Muscle of leg (tissue), 11 donors: Measurements from ENCODE around the gene DCTN3. TPM values are rescaled to one million over a fixed set of nuclear protein-coding genes. Genes with fewer than 3 reads are reported as not detected.

Experiments used
- DNase-seq: peaks from one replicate; pipeline ENCODE4 v3.0.0; 2013
- H3K27ac ChIP-seq: one replicate; pipeline ENCODE4 v1.5.1; 2013; ENCODE audit warnings: mild to moderate bottlenecking, low read length, control low read depth
- H3K27me3 ChIP-seq: one replicate; pipeline ENCODE4 v1.6.1; 2013; ENCODE audit warnings: low read length; ENCODE audit not compliant: control insufficient read depth, insufficient read depth
- H3K36me3 ChIP-seq: one replicate; pipeline ENCODE4 v1.6.1; 2013; ENCODE audit warnings: low read length; ENCODE audit not compliant: control insufficient read depth, insufficient read depth
- H3K4me1 ChIP-seq: one replicate; pipeline ENCODE4 v1.6.1; 2013; ENCODE audit warnings: low read length; ENCODE audit not compliant: control insufficient read depth, insufficient read depth
- H3K4me3 ChIP-seq: one replicate; pipeline ENCODE4 v1.5.1; 2013; ENCODE audit warnings: low read length, control low read depth
- H3K9me3 ChIP-seq: replicated peaks from 2 replicates; pipeline ENCODE4 v1.6.1; 2013; ENCODE audit warnings: low read depth, low read length; ENCODE audit not compliant: control insufficient read depth
- WGBS: methylation state at CpG from one replicate; pipeline ENCODE4 v1.1.5; 2013; ENCODE audit warnings: missing lambda C conversion rate; ENCODE audit not compliant: insufficient coverage; 5-methylcytosine and 5-hydroxymethylcytosine counted together
- polyA plus RNA-seq, 8 donors: library from polyadenylated mRNA; unstranded; fragments of 120-200 nt; gene quantifications; one replicate each; pipeline versions ENCODE4 v1.2.1 to v1.2.3, GENCODE V29; 2013; ENCODE audit warnings: inconsistent platforms in 1 of 8, low replicate concordance in 1 of 8; ENCODE audit not compliant: insufficient read length in 8 of 8, insufficient read depth in 1 of 8
- total RNA-seq: library from RNA; stranded (reverse); fragments of 120-200 nt; gene quantifications from one replicate; pipeline ENCODE4 v1.2.4, GENCODE V29; 2013

DCTN3 gene
- total and polyA plus RNA-seq, 9 donors = 67.4 to 78.7 (median 71.1) TPM

GRCh38 chr9:34573599-34574325, 46.5 kb downstream of the DCTN3 start:
- Histone ChIP-seq H3K27ac (peak overlapping the region; percentile 79), H3K9me3 (no peaks in the 10 kb centered on the region), H3K4me1 (peaks cover 85% of the 10 kb centered on the region), H3K27me3 (peaks cover 29% of the 10 kb centered on the region), H3K4me3 (no peak overlapping the region), H3K36me3 (no peaks in the 10 kb centered on the region)
- peak; percentile 69 for DNase-seq
- 37% methylated on average over 7 of the region's 17 CpGs for WGBS

GRCh38 chr9:34572628-34573027, 47.7 kb downstream of the DCTN3 start:
- no peaks in the 10 kb centered on the region for H3K36me3 ChIP-seq
- 78% methylated on average over 6 of the region's 6 CpGs for WGBS
- peaks cover 28% of the 10 kb centered on the region for H3K27me3 ChIP-seq
- H3K4me1 ChIP-seq = peaks cover 83% of the 10 kb centered on the region
- no peak for DNase-seq
- H3K4me3 ChIP-seq = no peak overlapping the region
- no peaks in the 10 kb centered on the region for H3K9me3 ChIP-seq
- H3K27ac ChIP-seq = no peak overlapping the region

GRCh38 chr9:34572092-34572491, 48.2 kb downstream of the DCTN3 start:
- Histone ChIP-seq H3K4me3 (no peak overlapping the region), H3K9me3 (no peaks in the 10 kb centered on the region), H3K27ac (no peak overlapping the region), H3K36me3 (no peaks in the 10 kb centered on the region), H3K27me3 (peaks cover 24% of the 10 kb centered on the region), H3K4me1 (peaks cover 80% of the 10 kb centered on the region)
- DNase-seq = no peak

DNA sequence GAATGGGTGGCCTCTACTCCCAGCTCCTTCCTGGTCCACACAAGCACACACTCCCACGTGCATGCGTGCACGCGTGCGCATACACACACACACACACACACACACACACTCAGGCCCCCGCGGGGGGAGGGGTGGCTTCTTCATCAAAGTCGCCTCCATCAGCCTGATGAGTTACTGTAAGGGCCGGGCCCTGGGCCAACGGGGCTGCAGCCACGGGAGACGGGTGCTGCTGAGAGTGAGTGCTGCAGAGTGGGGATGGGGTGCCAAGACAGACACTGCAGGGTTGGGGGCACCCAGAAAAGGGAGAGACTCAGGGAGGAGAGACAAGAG, 48.8 kb downstream of the DCTN3 start:
- Histone ChIP-seq H3K27me3 (peaks cover 18% of the 10 kb centered on the region), H3K4me1 (peaks cover 79% of the 10 kb centered on the region), H3K4me3 (no peak overlapping the region), H3K36me3 (no peaks in the 10 kb centered on the region), H3K9me3 (no peaks in the 10 kb centered on the region), H3K27ac (no peak overlapping the region)
- 19% methylated on average over 5 of the region's 12 CpGs for WGBS
- DNase-seq = peak; percentile 59

DNA sequence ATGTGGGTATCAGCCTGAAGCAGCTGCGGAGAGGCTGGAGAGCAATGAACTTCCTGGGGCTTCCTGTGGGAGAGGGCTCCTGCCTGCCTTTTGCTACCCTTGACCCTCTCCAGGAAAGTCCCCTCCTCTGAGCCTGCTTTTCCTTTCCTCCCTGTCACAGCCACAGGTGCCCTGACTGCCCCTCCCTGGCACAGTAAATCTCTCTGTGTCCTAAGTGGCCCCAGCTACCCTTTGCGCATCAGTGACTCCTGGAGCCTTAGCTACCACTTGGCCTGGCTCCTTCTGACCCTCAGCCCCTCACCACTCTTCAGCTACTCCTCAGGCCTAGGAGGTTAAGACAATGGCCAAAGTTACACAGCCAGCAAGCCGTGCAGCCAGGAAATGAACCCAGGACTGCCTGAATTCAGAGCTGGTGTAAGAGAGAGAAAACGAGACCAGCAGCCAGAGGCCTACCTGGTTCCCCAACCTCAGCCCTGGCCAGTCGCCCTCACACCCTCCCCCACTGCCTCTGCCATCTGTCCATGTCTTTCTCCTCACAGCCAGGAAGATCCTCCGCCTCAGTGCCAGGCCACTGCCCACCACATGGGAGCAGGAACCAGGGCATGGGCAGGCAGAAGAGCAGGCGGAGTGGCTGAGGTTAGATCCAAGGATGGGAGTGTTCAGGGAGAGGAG, 49.4 kb downstream of the DCTN3 start:
- H3K9me3 ChIP-seq = no peaks in the 10 kb centered on the region
- H3K4me1 ChIP-seq = peaks cover 79% of the 10 kb centered on the region
- DNase-seq = no peak
- H3K27me3 ChIP-seq = peaks cover 16% of the 10 kb centered on the region
- 55% methylated on average over 2 of the region's 7 CpGs for WGBS
- no peaks in the 10 kb centered on the region for H3K36me3 ChIP-seq
- H3K4me3 ChIP-seq = no peak overlapping the region
- peak overlapping the region; percentile 64 for H3K27ac ChIP-seq

GRCh38 chr9:34570376-34570775, 49.9 kb downstream of the DCTN3 start:
- H3K4me1 ChIP-seq = peaks cover 82% of the 10 kb centered on the region
- DNase-seq = peak; percentile 84

DNA sequence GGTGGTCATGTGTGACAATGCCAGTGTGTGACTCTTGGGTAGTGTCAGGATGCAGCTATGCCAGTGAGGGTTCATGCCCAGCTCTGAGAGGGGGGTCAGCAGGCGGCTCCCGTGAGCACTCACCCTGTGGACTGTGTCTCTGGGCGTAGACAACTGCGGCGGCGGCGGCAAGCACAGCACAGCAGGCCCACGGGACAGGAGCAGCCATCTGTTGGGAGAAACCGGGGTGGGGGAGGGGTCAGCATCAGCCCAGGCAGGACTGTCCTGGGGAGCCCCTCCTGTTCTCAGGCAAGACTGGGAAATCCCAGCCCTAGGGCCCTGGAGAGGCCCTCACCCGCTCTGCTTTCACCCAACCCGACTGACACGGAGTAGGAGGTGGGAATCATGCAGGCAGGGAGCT, 51.5 kb downstream of the DCTN3 start:
- no peak overlapping the region for H3K4me3 ChIP-seq
- peaks cover 19% of the 10 kb centered on the region for H3K27me3 ChIP-seq
- H3K9me3 ChIP-seq = no peaks in the 10 kb centered on the region
- no peak for DNase-seq
- peaks cover 67% of the 10 kb centered on the region for H3K4me1 ChIP-seq
- H3K36me3 ChIP-seq = peaks cover 3% of the 10 kb centered on the region
- H3K27ac ChIP-seq = no peak overlapping the region
- WGBS = 54% methylated on average over 4 of the region's 12 CpGs

More at GRCh38 chr9:34570376-34570775, 49.9 kb downstream of the DCTN3 start:
- Histone ChIP-seq H3K4me3 (no peak overlapping the region), H3K27ac (peak overlapping the region; percentile 64), H3K9me3 (no peaks in the 10 kb centered on the region), H3K27me3 (peaks cover 12% of the 10 kb centered on the region), H3K36me3 (no peaks in the 10 kb centered on the region)
- WGBS = 16% methylated on average over 11 of the region's 11 CpGs

- 83% methylated on average over 3 of the region's 7 CpGs for WGBS
- H3K27me3 ChIP-seq = peaks cover 22% of the 10 kb centered on the region
- H3K9me3 ChIP-seq = no peaks in the 10 kb centered on the region
- H3K36me3 ChIP-seq = peaks cover 3% of the 10 kb centered on the region
- no peak for DNase-seq
- H3K4me3 ChIP-seq = no peak overlapping the region
- H3K4me1 ChIP-seq = peaks cover 61% of the 10 kb centered on the region
- no peak overlapping the region for H3K27ac ChIP-seq
Measured at GRCh38 chr9:34568133-34568532, 52.2 kb downstream of the DCTN3 start.

DNA sequence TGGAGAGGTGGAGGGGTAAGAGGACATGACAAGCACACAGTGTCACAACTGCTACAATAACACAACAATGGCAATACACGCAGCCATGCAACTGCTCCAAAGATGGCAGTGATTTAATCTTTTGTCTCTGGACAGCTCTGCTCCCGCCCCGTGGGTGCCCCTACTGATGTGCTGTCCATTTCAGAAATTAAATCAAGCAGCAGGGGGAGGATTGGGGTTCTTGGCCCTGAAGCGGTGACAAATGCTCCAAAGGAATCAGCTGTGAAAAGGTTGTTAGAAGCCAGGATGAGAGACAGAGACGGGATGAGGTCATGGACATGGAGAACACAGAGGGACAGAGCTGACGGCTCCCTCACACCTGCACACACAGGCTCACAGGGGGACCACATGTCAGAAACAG, 53.3 kb downstream of the DCTN3 start:
- Histone ChIP-seq H3K27me3 (peaks cover 24% of the 10 kb centered on the region), H3K4me3 (no peak overlapping the region), H3K4me1 (peaks cover 54% of the 10 kb centered on the region), H3K9me3 (peaks cover 5% of the 10 kb centered on the region), H3K27ac (no peak overlapping the region), H3K36me3 (peaks cover 10% of the 10 kb centered on the region)
- peak; percentile 77 for DNase-seq
- 63% methylated on average over 1 of the region's 6 CpGs for WGBS

GRCh38 chr9:34566322-34566721, 54.0 kb downstream of the DCTN3 start:
- peaks cover 24% of the 10 kb centered on the region for H3K27me3 ChIP-seq
- H3K4me3 ChIP-seq = no peak overlapping the region
- DNase-seq = peak; percentile 91
- peaks cover 6% of the 10 kb centered on the region for H3K9me3 ChIP-seq
- peaks cover 12% of the 10 kb centered on the region for H3K36me3 ChIP-seq
- peaks cover 48% of the 10 kb centered on the region for H3K4me1 ChIP-seq
- H3K27ac ChIP-seq = no peak overlapping the region
- 24% methylated on average over 7 of the region's 8 CpGs for WGBS
